ENCODE data around the gene PZP. TPM values are rescaled to one million over a fixed set of nuclear protein-coding genes. Genes with fewer than 3 reads are reported as not detected.
"Not testable (repeated sequence)": the region's sequence is repeated elsewhere in the genome, so short reads cannot be mapped to it uniquely, and the experiment has no call there.

Gene PZP
- total and polyA plus RNA-seq, 8 donors, result 0.13 TPM; not detected in 7

DNA sequence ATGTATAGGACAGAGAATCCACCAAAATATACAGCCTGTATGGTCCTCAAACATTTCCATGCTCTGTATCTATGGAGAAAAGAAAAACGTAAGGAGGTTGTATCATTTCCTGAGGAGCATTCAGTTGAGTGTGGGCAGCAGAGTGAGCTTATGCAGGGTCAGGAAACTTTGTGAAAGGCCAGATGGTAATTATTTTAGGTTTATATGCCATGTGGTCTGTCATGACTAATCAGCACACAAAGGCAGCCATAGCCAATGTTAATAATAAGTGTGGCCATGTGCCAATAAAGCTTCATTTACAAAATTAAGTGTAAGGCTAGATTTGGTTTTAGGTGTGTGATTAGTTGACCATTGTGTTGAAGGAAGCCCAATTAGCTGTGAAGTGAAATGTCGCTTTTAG, 59.3 kb downstream of the PZP start:
- Histone ChIP-seq H3K4me3 (no peak overlapping the region), H3K27me3 (no peaks in the 10 kb centered on the region), H3K27ac (no peak overlapping the region), H3K4me1 (no peaks in the 10 kb centered on the region), H3K9me3 (peaks cover 4 to 20% (median 7%) of the 10 kb centered on the region in 4 donors), H3K36me3 (no peaks in the 10 kb centered on the region)
- no peak for DNase-seq
- intact Hi-C loops (cut with DNase I; ENCODE audit: low total_unique reads), result no loop called here
- 39 to 56% (median 40%) methylated on average over 2 of the region's 2 CpGs for WGBS, 5 donors
- no peak for TF ChIP-seq EP300 (IDR thresholded peaks at IDR 0.05)

DNA sequence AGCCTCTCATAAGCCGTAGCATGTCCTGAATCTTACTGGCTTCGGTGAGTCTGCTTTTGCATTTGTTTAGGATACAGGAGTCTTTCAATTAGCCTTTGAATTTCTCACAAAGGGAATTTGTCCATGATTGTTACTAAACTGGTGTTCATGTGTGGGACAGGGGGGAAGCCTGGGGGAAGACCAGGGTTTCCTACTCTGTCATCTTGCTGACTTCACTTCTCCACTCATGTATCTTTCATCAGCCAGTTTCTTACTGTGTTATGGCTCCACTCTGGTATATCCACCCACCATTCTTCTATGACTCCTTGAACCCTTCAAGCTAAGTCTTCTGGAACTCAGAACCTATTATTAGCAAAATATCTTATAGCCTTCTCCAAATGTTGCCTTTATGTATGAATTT, 60.7 kb downstream of the PZP start:
- Histone ChIP-seq H3K27me3 (no peaks in the 10 kb centered on the region), H3K4me1 (no peaks in the 10 kb centered on the region), H3K4me3 (no peak overlapping the region), H3K36me3 (no peaks in the 10 kb centered on the region), H3K9me3 (peaks cover 5 to 27% (median 10%) of the 10 kb centered on the region in 4 donors), H3K27ac (no peak overlapping the region)
- DNase-seq, result no peak
- 89 to 97% (median 92%) methylated on average over 2 of the region's 2 CpGs for WGBS, 5 donors
- TF ChIP-seq POLR2AphosphoS5 (IDR thresholded peaks at IDR 0.05) (no peak), POLR2A (IDR thresholded peaks at IDR 0.05) (no peak), EP300 (IDR thresholded peaks at IDR 0.05) (no peak)
- TF ChIP-seq, protein P1, sequence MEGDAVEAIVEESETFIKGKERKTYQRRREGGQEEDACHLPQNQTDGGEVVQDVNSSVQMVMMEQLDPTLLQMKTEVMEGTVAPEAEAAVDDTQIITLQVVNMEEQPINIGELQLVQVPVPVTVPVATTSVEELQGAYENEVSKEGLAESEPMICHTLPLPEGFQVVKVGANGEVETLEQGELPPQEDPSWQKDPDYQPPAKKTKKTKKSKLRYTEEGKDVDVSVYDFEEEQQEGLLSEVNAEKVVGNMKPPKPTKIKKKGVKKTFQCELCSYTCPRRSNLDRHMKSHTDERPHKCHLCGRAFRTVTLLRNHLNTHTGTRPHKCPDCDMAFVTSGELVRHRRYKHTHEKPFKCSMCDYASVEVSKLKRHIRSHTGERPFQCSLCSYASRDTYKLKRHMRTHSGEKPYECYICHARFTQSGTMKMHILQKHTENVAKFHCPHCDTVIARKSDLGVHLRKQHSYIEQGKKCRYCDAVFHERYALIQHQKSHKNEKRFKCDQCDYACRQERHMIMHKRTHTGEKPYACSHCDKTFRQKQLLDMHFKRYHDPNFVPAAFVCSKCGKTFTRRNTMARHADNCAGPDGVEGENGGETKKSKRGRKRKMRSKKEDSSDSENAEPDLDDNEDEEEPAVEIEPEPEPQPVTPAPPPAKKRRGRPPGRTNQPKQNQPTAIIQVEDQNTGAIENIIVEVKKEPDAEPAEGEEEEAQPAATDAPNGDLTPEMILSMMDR (IDR thresholded peaks at IDR 0.05), result no peak
- intact Hi-C loops (cut with DNase I; ENCODE audit: low total_unique reads), result no loop called here

DNA sequence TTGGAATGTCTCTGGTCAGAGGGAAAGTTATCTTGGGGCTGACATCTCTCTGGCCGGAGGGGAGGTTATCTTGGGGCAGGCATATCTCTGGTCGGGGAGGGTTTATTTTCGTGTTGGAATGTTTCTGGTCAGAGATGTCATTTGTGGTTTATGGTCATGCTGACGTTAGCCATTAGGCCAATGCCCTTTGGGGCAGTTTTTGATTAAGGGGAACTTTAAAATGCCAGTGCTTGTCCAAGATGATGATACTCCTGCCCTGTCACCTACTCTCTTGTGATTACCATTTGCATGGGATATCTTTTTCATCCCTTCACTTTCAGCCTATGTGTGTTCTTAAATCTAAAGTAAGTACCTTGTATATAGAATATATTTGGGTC, 63.5 kb downstream of the PZP start:
- H3K27ac ChIP-seq, result no peak overlapping the region
- intact Hi-C loops (cut with DNase I; ENCODE audit: low total_unique reads), result no loop called here
- TF ChIP-seq, protein P1 (IDR thresholded peaks at IDR 0.05), result no peak
- TF ChIP-seq EP300 (IDR thresholded peaks at IDR 0.05), result no peak
- no peak for TF ChIP-seq POLR2AphosphoS5 (IDR thresholded peaks at IDR 0.05)
- no peak for TF ChIP-seq POLR2A (IDR thresholded peaks at IDR 0.05)
- no peak for DNase-seq
- 44 to 62% (median 54%) methylated on average over 4 of the region's 4 CpGs for WGBS, 5 donors
- no peaks in the 10 kb centered on the region for H3K4me1 ChIP-seq
- peaks cover 5 to 27% (median 11%) of the 10 kb centered on the region in 4 donors for H3K9me3 ChIP-seq
- no peaks in the 10 kb centered on the region for H3K36me3 ChIP-seq
- H3K27me3 ChIP-seq, result no peaks in the 10 kb centered on the region
- no peak overlapping the region for H3K4me3 ChIP-seq

DNA sequence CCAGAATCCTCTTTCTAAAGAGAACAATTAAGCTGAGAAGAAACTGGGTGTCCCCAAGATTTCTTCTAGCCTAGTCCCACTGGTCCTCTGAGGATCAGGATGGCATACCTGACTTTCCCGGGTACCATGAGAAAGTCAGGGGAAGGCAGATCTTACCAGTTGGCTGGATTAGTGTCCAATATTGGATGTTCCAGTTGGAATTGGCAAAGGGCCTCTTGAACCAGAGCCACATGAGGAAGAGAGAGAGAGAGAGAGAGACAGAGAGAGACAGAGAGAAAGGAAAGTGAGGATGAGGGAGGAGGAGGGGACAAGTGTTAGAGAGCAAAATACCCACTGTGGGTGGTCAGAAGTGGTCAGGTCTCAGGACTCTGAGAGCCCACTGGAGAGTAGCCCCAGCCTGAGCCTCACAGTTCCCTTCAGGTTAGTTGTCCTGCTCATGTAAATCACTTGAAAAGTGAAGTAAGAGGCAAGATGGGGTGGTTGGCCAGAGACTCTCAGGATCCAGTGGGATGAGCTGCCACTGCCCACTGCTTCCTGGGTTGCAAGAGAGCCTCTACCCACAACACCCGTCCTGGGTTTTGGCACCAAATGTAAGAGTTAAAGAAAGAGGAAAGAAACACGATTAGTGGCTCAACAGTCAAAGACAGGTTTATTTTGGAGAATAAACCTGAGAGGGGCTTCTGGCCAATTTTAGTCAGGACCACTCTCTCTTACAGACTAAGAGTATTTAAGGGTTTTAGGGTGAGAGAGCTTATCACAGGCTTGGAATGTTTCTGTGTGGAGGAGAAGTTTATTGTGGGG, 64.1 kb downstream of the PZP start:
- DNase-seq, result no peak
- intact Hi-C loops (cut with DNase I; ENCODE audit: low total_unique reads), result no loop called here
- WGBS, 5 donors, result 89 to 92% (median 91%) methylated on average over 3 of the region's 3 CpGs
- no peak overlapping the region for H3K4me3 ChIP-seq
- H3K36me3 ChIP-seq, result no peaks in the 10 kb centered on the region
- no peak overlapping the region for H3K27ac ChIP-seq
- TF ChIP-seq POLR2A (IDR thresholded peaks at IDR 0.05), result no peak
- TF ChIP-seq, protein P1 (IDR thresholded peaks at IDR 0.05), result no peak
- no peak for TF ChIP-seq POLR2AphosphoS5 (IDR thresholded peaks at IDR 0.05)
- TF ChIP-seq EP300 (IDR thresholded peaks at IDR 0.05), result no peak
- H3K4me1 ChIP-seq, result no peaks in the 10 kb centered on the region
- H3K27me3 ChIP-seq, result no peaks in the 10 kb centered on the region
- peaks cover 5 to 27% (median 12%) of the 10 kb centered on the region in 4 donors for H3K9me3 ChIP-seq

DNA sequence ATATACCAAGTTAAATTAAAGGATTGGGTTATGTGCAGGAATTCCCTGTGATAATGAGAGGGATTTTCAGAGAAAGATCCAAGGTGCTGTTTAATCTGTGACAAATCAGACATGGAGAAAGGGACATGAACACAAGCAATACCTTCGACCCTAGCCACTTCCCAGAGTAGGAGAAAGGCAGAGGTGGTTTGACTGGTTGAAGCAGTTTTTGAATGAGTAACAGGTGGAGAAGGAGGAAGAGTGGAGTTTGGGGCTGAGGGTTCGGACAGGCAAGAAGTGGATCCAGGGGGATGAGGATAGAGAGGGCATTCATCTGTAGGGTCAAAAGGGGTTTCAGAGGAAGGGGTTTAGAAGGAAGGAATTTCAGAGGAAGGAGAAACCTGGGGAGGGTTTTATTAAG, 65.1 kb downstream of the PZP start:
- DNase-seq, result no peak
- WGBS, 5 donors, result 36 to 67% (median 49%) methylated on average over 2 of the region's 2 CpGs

DNA sequence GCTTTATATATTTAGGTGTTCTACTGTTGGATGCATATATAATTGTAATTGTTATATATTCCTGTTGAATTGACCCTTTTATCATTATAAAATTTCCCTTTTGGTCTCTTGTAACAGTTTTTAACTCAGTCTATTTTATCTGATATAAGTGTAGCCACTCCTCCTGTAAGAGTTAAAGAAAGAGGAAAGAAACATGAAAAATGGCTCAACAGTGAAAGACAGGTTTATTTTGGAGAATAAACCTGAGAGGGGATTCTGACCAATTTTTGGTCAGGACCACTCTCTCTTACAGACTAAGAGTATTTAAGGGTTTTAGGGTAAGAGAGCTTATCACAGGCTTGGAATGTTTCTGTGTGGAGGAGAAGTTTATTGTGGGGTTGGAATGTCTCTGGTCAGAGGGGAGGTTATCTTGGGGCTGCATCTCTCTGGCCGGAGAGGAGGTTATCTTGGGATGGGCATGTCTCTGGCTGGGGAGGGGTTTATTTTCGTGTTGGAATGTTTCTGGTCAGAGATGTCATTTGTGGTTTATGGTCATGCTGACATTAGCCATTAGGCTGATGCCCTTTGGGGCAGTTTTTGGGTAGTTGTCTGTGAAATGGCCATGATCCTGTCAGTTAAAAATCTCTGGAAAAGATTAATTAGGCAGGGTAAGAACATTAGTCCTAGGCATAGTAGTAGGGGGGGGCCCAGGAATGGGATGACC, 68.5 kb downstream of the PZP start:
- 48 to 66% (median 58%) methylated on average over 2 of the region's 2 CpGs for WGBS, 5 donors
- H3K9me3 ChIP-seq, result peaks cover 5 to 19% (median 10%) of the 10 kb centered on the region in 4 donors
- H3K4me3 ChIP-seq; H3K4me1 ChIP-seq; H3K27ac ChIP-seq; H3K27me3 ChIP-seq; intact Hi-C loops (cut with DNase I; ENCODE audit: low total_unique reads); DNase-seq; H3K36me3 ChIP-seq: not testable (repeated sequence)

More for the DNA sequence above, 65.1 kb downstream of the PZP start:
- Histone ChIP-seq H3K9me3 (peaks cover 5 to 27% (median 12%) of the 10 kb centered on the region in 4 donors), H3K4me1 (no peaks in the 10 kb centered on the region), H3K4me3 (no peak overlapping the region), H3K27me3 (no peaks in the 10 kb centered on the region), H3K27ac (no peak overlapping the region), H3K36me3 (no peaks in the 10 kb centered on the region)
- intact Hi-C loops (cut with DNase I; ENCODE audit: low total_unique reads), result no loop called here
- TF ChIP-seq, protein P1 (IDR thresholded peaks at IDR 0.05), result no peak
- TF ChIP-seq POLR2AphosphoS5 (IDR thresholded peaks at IDR 0.05), result no peak
- TF ChIP-seq EP300 (IDR thresholded peaks at IDR 0.05), result no peak
- TF ChIP-seq POLR2A (IDR thresholded peaks at IDR 0.05), result no peak

All from stomach (tissue), 9 donors.